Measurements from ENCODE around the gene LTA.

Gene LTA

DNA sequence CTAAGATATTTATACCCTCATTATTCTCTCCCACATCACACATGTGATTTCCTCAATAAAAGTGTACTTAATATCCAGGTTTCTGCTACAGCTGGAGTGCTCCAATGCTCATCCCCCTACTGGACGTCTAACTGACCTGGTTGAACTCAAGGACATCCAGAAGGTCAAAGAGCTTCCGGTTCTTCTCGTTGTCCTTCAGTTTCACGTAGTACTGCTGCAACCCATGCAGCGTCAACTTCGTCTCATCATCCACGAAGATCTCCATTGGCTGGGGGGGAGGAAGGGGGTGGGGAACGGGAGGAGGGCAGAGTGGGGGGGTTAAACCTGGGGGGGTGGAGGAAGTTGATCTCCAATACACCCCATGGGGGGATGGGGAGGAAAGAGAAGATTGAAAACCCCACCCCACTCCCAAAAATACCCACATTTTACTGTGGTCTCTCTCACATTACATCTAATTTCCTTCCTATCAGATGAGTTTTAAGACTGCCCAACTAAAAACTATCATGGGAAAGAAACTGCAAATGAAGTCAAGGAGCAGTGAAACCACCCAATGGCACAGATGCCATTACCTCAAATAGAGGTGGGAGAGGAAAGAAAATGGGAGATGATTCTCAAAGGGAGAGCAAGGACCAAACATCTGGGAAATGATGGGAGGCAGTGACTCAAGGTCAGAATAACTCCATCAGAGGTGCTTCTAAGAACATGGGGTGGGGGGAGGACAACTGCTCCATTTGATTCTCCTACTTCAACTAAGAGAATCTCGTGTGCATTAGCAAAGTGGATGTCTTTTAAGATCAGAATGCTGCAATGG, 39.2 kb upstream of the LTA start:
- Histone ChIP-seq H3K9ac (ENCODE audit: low read length in 5 of 5) (no peak overlapping the region), H3K4me1 (ENCODE audit: control insufficient read depth in 5 of 5, insufficient read depth in 5 of 5, low read length in 5 of 5) (no peaks in the 10 kb centered on the region), H3K27ac (ENCODE audit: low read depth, low read length) (no peak overlapping the region), H3K4me3 (ENCODE audit: low read depth in 1 of 5, low read length in 5 of 5) (no peak overlapping the region), H3K36me3 (ENCODE audit: control insufficient read depth in 5 of 5, insufficient read depth in 5 of 5, low read length in 5 of 5) (peaks cover 19 to 81% (median 79%) of the 10 kb centered on the region in 5 donors), H3K9me3 (ENCODE audit: control insufficient read depth in 5 of 5, low read length in 5 of 5) (no peaks in the 10 kb centered on the region), H3K27me3 (ENCODE audit: control insufficient read depth in 5 of 5, insufficient read depth in 4 of 5, low read length in 5 of 5) (no peaks in the 10 kb centered on the region)

DNA sequence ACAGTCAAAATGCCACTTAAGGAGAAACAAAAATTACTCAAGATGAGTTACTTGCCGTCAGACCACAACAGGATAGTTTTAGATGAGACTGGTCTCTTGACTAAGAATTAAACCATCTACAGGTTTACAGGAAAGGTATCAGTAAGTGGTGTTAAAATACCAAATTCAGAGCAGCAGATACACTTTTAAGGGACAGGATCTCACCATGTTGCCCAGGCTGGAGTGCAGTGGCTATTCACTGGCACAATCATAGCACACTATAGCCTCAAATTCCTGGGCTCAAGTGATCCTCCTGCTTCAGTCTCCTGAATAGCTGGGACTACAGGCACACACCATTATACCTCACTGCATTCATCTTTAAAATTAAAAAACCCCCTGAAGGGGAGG, 38.6 kb upstream of the LTA start:
- Histone ChIP-seq H3K36me3 (ENCODE audit: control insufficient read depth in 5 of 5, insufficient read depth in 5 of 5, low read length in 5 of 5) (peaks cover 21 to 87% (median 85%) of the 10 kb centered on the region in 5 donors), H3K4me3 (ENCODE audit: low read depth in 1 of 5, low read length in 5 of 5) (no peak overlapping the region), H3K9ac (ENCODE audit: low read length in 5 of 5) (no peak overlapping the region), H3K27me3 (ENCODE audit: control insufficient read depth in 5 of 5, insufficient read depth in 4 of 5, low read length in 5 of 5) (no peaks in the 10 kb centered on the region), H3K4me1 (ENCODE audit: control insufficient read depth in 5 of 5, insufficient read depth in 5 of 5, low read length in 5 of 5) (peaks cover 0 to 3% (median under 1%) of the 10 kb centered on the region in 5 donors), H3K9me3 (ENCODE audit: control insufficient read depth in 5 of 5, low read length in 5 of 5) (no peaks in the 10 kb centered on the region), H3K27ac (ENCODE audit: low read depth, low read length) (no peak overlapping the region)

DNA sequence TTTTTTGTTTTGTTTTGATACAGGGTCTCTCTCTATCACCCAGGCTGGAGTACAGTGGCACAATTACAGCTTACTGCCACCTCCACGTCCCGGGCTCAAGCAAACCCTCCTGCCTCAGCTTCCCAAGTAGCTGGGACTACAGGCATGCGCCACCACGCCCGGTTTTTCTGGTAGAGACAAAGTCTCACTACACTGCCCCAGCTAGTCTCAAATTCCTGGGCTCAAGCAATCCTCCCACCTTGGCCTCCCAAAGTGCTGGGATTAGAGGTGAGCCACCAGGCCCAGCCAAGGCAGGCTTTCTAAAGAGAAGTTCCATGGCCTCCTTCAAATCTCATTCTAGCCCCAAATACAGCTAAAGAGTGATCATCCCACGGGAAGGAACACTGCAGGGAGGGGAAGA, 38.1 kb upstream of the LTA start:
- no peak overlapping the region for H3K27ac ChIP-seq (ENCODE audit: low read depth, low read length)
- H3K9me3 ChIP-seq (ENCODE audit: control insufficient read depth in 5 of 5, low read length in 5 of 5), result no peaks in the 10 kb centered on the region
- peaks cover 0 to 9% (median 6%) of the 10 kb centered on the region in 5 donors for H3K4me1 ChIP-seq (ENCODE audit: control insufficient read depth in 5 of 5, insufficient read depth in 5 of 5, low read length in 5 of 5)
- H3K4me3 ChIP-seq (ENCODE audit: low read depth in 1 of 5, low read length in 5 of 5), result no peak overlapping the region
- peaks cover 26 to 93% (median 90%) of the 10 kb centered on the region in 5 donors for H3K36me3 ChIP-seq (ENCODE audit: control insufficient read depth in 5 of 5, insufficient read depth in 5 of 5, low read length in 5 of 5)
- H3K9ac ChIP-seq (ENCODE audit: low read length in 5 of 5), result no peak overlapping the region
- H3K27me3 ChIP-seq (ENCODE audit: control insufficient read depth in 5 of 5, insufficient read depth in 4 of 5, low read length in 5 of 5), result no peaks in the 10 kb centered on the region

DNA sequence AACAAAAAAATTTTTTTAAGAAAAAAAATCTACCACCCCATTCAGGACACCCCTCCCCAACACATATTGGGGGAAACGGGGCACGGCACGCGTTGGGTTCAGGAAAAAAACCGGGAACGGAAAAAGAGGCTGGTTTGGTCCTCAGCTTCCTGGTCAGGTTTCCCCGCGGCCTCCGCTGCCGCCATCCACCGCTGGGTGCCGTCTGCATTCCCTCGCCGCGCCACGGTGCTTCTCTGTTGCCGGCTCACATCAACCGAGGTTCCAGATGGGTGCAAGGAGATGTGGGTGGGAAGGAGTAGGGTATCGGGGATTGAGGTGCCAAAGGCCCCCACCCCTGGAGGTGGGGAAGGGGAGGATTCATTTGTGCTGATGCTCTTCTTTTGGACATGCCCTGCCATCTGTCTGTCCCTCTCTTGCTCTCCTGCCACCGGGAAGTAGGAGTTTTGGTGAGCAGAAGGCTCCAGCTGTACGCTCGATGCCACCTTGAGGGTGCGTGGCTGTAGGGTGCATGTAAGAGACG, 37.5 kb upstream of the LTA start:
- Histone ChIP-seq H3K4me1 (ENCODE audit: control insufficient read depth in 5 of 5, insufficient read depth in 5 of 5, low read length in 5 of 5) (peaks cover 0 to 15% (median 12%) of the 10 kb centered on the region in 5 donors), H3K27ac (ENCODE audit: low read depth, low read length) (no peak overlapping the region)

DNA sequence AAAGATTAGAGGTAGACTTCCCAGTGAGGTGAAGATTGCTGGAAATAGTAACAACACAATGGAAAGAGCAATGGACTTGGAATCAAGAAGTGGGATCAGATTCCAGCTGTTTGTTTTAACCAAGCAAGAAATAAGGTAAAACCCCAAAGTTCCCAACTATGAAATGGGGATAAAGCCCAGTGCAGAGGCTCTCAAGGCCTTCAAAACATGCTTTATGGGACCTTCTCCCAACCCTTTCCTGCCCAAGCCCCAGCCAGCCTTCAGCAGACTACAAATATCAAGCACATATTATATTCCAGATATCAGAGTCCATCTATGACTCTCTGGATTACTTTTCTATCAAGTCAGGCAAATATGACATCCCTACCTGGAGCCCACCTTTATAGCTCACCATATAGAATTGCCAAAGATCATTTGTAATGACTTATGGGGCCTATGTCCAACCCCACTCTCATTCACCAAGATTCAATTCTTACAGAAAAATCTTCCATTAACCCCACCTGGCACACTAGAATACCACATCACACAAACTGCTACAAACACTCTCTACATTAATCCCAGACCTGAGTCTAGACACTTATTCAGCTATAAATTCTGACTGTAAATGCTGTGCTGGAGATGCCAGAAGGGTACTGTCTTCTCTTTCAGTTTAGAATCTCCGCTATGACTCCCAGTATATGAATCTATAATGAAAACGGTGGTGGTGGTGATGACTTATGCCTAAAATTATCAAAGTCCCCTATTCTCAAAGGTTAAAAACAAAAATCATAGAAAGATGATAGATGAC, 36.4 kb upstream of the LTA start:
- no peak overlapping the region for H3K4me3 ChIP-seq (ENCODE audit: low read depth in 1 of 5, low read length in 5 of 5)
- peaks cover 2 to 26% (median 23%) of the 10 kb centered on the region in 5 donors for H3K4me1 ChIP-seq (ENCODE audit: control insufficient read depth in 5 of 5, insufficient read depth in 5 of 5, low read length in 5 of 5)
- H3K9ac ChIP-seq (ENCODE audit: low read length in 5 of 5), result no peak overlapping the region
- H3K27ac ChIP-seq (ENCODE audit: low read depth, low read length), result no peak overlapping the region
- H3K9me3 ChIP-seq (ENCODE audit: control insufficient read depth in 5 of 5, low read length in 5 of 5), result no peaks in the 10 kb centered on the region
- no peaks in the 10 kb centered on the region for H3K27me3 ChIP-seq (ENCODE audit: control insufficient read depth in 5 of 5, insufficient read depth in 4 of 5, low read length in 5 of 5)
- H3K36me3 ChIP-seq (ENCODE audit: control insufficient read depth in 5 of 5, insufficient read depth in 5 of 5, low read length in 5 of 5), result peaks cover 28 to 92% (median 90%) of the 10 kb centered on the region in 5 donors

More for the DNA sequence above, 37.5 kb upstream of the LTA start:
- Histone ChIP-seq H3K36me3 (ENCODE audit: control insufficient read depth in 5 of 5, insufficient read depth in 5 of 5, low read length in 5 of 5) (peaks cover 26 to 96% (median 94%) of the 10 kb centered on the region in 5 donors), H3K9me3 (ENCODE audit: control insufficient read depth in 5 of 5, low read length in 5 of 5) (no peaks in the 10 kb centered on the region), H3K27me3 (ENCODE audit: control insufficient read depth in 5 of 5, insufficient read depth in 4 of 5, low read length in 5 of 5) (no peaks in the 10 kb centered on the region), H3K9ac (ENCODE audit: low read length in 5 of 5) (no peak overlapping the region), H3K4me3 (ENCODE audit: low read depth in 1 of 5, low read length in 5 of 5) (no peak overlapping the region)

DNA sequence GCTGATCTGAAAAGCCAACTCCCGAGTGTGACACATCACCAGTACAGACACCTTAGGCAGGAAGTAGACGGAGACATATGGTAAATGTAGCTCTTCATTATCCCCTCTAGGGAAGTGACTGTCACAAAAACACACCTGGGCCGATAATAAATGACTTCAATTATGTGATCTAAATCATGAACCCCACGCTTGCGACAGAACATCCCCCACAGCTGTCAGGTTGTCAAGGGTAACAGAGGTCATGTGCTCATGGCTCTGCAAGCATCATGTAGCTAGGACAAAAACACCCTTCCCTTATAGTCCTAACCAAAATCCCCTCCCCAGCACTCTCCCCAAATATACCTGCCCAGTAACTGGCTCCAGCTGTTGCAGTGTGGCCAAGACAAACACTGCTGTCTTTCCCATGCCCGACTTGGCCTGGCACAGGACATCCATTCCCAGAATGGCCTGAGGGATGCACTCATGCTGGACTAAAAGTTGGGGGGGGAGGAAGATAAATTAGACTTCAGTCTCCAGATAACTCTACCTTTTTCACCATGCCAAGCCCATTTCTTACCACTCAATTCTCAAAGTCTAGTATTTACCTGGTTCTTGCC, 33.2 kb upstream of the LTA start:
- H3K36me3 ChIP-seq (ENCODE audit: control insufficient read depth in 5 of 5, insufficient read depth in 5 of 5, low read length in 5 of 5), result peaks cover 22 to 62% (median 61%) of the 10 kb centered on the region in 5 donors
- H3K9me3 ChIP-seq (ENCODE audit: control insufficient read depth in 5 of 5, low read length in 5 of 5), result no peaks in the 10 kb centered on the region
- H3K27me3 ChIP-seq (ENCODE audit: control insufficient read depth in 5 of 5, insufficient read depth in 4 of 5, low read length in 5 of 5), result peaks cover 0 to 4% (median 0%) of the 10 kb centered on the region in 5 donors
- H3K9ac ChIP-seq (ENCODE audit: low read length in 5 of 5), result peak overlapping the region; percentile 9 to 99 (median 62)
- H3K4me3 ChIP-seq (ENCODE audit: low read depth in 1 of 5, low read length in 5 of 5), result peak overlapping the region in 1 of 5 donors; percentile 11
- H3K4me1 ChIP-seq (ENCODE audit: control insufficient read depth in 5 of 5, insufficient read depth in 5 of 5, low read length in 5 of 5), result peaks cover 14 to 42% (median 36%) of the 10 kb centered on the region in 5 donors
- no peak overlapping the region for H3K27ac ChIP-seq (ENCODE audit: low read depth, low read length)

DNA sequence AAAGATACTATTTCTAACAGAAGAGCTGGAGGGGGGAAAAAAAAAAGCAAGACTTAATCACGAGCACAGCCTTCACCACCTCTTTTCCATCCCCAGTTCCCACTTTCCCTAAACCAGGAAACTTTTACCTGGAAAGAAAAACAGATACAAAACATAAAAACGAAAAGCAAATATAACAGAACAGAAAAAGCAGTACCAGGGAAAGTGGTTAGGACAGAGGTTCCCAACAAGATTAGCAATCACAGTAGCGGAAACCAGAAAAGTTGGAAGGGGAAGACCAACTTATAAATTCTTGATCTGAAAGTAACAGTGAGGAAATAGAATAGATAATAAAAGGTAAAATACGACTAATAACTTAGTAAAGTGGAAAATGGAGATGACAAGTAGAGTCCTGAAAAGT, 31.4 kb upstream of the LTA start:
- no peaks in the 10 kb centered on the region for H3K9me3 ChIP-seq (ENCODE audit: control insufficient read depth in 5 of 5, low read length in 5 of 5)
- peak overlapping the region; percentile 86 to 99 (median 98) for H3K9ac ChIP-seq (ENCODE audit: low read length in 5 of 5)
- H3K4me3 ChIP-seq (ENCODE audit: low read depth in 1 of 5, low read length in 5 of 5), result peak overlapping the region; percentile 76 to 100 (median 99)

DNA sequence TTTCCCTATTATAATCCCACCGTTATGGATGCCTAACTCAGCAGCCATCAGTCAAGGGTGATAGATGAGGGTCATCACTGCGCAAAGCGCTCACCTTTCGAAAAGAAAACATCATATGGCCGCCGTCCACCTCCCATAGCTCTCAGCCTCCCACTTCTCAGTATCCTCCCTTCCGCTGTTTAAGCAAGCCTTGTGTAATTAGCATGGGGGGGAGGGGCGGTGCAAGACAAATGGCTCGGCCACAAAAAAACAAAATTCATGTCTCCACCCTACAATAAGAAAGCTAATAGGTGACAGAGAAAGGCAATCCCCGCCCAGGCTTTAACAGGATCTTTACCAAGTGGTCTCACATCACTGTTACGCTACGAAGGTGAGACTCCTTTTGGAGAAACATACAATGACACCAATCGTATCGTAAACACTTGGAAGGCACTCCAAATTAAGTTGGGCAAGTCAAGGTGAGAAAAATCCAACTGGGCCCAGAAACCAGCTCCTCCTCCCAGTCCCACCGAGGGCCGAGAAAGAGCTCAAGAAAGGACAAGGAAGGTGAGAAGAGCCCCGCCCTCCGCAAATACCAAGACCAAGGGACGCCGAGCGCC, 30.9 kb upstream of the LTA start:
- peak overlapping the region; percentile 76 to 100 (median 99) for H3K4me3 ChIP-seq (ENCODE audit: low read depth in 1 of 5, low read length in 5 of 5)
- H3K4me1 ChIP-seq (ENCODE audit: control insufficient read depth in 5 of 5, insufficient read depth in 5 of 5, low read length in 5 of 5), result peaks cover 14 to 42% (median 36%) of the 10 kb centered on the region in 5 donors
- peak overlapping the region; percentile 96 for H3K27ac ChIP-seq (ENCODE audit: low read depth, low read length)
- no peaks in the 10 kb centered on the region for H3K9me3 ChIP-seq (ENCODE audit: control insufficient read depth in 5 of 5, low read length in 5 of 5)
- peak overlapping the region; percentile 86 to 99 (median 98) for H3K9ac ChIP-seq (ENCODE audit: low read length in 5 of 5)
- H3K36me3 ChIP-seq (ENCODE audit: control insufficient read depth in 5 of 5, insufficient read depth in 5 of 5, low read length in 5 of 5), result peaks cover 14 to 39% (median 38%) of the 10 kb centered on the region in 5 donors
- H3K27me3 ChIP-seq (ENCODE audit: control insufficient read depth in 5 of 5, insufficient read depth in 4 of 5, low read length in 5 of 5), result peaks cover 0 to 4% (median 0%) of the 10 kb centered on the region in 5 donors

More for the DNA sequence above, 31.4 kb upstream of the LTA start:
- Histone ChIP-seq H3K36me3 (ENCODE audit: control insufficient read depth in 5 of 5, insufficient read depth in 5 of 5, low read length in 5 of 5) (peaks cover 19 to 44% (median 44%) of the 10 kb centered on the region in 5 donors), H3K27me3 (ENCODE audit: control insufficient read depth in 5 of 5, insufficient read depth in 4 of 5, low read length in 5 of 5) (peaks cover 0 to 4% (median 0%) of the 10 kb centered on the region in 5 donors), H3K4me1 (ENCODE audit: control insufficient read depth in 5 of 5, insufficient read depth in 5 of 5, low read length in 5 of 5) (peaks cover 14 to 42% (median 36%) of the 10 kb centered on the region in 5 donors), H3K27ac (ENCODE audit: low read depth, low read length) (peak overlapping the region; percentile 96)
